ENCODE measurements around the gene ELMOD1. TPM values are rescaled to one million over a fixed set of nuclear protein-coding genes. Genes with fewer than 3 reads are reported as not detected.

Gene ELMOD1
- polyA plus RNA-seq, 1 donor: 3.5 TPM

DNA sequence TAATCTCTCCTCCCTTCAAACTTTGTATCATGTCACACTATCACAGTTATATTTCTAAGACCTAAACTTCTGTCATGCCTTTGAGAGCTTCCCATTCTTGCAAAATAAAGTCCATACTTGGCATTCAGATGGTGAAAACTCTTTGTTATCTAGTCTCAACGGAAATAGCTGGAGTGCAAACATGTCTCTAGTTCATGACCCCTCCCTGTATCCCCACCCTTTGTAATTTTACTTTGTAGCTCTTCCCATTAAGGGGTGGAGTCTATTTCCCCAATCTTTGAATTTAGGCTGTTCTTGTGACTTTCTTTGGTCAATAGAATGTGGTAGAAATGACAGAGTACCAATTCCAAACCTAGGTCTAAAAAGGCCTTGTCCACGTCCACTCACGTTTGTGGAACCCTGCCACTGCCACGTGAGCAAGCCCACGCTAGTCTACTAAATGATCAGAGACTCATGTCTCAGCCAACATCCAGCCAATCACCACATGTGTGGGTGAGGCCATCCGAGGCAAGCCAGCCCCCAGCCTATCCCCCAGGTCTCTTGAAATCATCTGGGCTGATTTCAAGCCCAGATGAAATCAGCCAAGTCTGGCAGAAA is 97.5 kb downstream of the ELMOD1 start:
- DNase-seq (ENCODE audit: low read depth): no peak

DNA sequence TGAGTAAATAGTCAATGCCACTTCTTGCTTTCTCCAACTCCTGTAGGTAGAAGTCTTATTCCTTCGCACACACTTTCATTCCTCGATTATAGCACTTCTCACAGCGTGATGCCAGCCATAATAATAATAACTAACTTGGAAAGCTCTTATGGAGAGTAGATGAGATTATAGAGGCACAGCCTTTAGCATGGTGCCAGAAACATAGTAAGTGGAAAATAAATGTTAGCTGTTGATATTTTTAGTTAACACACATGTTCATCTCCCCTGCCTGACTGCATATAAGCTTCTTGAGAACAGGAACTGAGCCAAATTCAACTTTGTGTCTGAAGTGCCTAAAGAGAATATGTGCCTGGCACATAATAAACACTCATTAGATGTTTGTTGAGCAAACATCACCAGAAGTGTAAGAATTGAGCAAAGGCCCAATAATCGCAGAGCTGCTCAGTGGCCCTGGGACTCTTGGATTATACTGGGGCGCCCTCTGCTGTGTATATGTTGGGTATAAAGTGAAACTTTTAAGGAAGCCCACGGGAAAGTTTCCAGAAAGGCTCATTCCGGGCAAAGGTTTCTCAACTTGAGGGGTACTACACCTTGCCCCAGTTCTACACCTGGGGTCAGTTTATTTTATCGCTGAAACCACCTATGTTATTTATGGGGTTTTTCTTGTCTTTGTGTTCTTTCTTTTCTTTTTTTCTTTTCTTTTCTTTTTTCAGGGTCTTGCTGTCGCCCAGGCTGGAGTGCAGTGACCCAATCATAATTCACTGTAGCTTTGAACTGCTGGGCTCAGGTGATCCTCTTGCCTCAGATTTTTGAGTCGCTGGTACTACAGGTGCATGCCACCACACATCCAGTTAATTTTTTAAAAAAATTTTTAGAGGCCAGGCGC is 98.6 kb downstream of the ELMOD1 start:
- DNase-seq (ENCODE audit: low read depth): no peak

DNA sequence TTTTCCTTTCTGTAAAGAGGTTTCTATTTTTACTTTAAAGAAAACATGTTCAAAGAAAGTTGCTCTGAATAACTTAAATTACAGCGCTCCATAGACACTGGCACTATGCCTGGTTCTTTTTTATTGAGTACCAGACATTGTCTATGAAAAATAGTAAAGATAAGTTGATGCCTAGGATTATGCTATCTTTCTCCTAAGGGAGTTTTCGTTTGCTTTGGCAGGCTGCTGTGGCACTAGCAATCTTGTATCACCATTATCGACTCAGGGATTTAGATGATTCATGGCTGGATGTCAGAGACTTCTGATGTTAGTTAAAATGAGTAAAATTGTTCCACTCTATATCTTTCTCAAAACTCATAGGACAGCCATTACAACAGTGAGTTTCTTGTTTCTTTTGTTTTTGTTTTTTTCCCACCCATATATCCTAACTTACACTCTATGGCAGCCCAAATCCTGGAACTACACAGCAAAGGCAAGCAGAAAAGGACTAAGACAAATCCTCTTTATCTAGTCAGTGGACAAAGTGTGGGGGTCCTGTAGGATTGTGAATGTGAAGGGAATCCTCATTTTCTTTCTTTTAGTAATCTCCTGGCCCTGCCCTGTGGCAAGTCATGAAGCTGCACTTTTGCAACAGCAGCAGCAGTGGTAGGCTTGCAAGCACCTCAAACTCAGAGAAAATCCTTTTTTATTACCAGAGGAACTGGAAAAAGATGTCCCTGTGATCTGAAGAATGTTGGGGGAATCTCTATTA is 100.2 kb downstream of the ELMOD1 start:
- no peak for DNase-seq (ENCODE audit: low read depth)

DNA sequence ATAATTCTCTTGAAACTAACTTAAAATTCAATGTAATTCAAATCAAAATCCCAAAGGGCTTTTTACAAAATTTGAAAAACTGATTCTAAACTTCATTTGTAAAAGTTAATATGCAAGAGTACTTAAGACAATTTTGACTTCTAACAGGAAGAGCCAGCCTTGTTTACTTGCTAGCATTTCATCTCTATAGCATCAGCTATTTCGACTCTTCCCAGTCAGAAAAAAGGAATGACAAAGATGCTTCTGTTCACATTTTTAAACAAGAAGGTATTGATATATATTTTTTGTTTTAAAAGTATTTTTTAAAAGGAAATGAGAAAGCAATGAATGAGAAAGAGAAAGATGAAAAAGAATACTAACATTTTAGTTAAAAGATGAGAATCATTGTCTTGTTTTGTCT is 104.5 kb downstream of the ELMOD1 start:
- no peak for DNase-seq (ENCODE audit: low read depth)

DNA sequence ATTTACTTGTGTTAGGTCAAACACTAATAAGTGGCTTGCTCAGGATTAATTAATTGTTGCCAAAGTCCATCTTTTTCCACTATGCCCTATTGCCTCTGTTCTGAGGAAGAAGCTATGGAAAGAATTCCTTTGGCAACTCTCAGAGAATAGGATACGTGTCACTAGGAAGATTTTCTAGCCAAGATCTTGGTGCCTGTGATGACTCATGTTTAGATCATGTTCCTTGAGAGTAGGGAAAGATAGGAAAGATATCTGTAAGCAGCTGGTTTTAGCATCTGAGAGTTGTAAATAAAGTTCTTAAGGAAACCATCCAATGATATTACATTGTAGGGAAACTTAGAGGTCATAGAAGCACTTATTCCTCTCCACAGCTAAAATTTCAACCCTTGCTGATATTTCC is 105.2 kb downstream of the ELMOD1 start:
- DNase-seq (ENCODE audit: low read depth): no peak

DNA sequence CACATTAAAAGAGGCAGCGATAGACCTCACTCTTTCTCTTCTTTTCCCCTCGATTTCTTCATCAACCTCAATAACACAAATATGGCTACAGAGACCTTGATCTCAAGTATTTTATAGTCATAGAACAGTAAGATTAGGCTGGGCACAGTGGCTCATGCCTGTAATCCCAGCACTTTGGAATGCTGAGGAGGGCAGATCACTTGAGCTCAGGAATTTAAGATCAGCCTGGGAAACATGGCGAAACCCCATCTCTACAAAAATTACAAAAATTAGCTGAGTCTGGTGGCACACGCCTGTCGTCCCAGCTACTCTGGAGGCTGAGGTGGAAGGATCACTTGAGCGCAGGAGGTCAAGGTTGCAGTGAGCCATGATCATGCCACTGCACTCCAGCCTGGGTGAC is 106.3 kb downstream of the ELMOD1 start:
- no peak for DNase-seq (ENCODE audit: low read depth)

DNA sequence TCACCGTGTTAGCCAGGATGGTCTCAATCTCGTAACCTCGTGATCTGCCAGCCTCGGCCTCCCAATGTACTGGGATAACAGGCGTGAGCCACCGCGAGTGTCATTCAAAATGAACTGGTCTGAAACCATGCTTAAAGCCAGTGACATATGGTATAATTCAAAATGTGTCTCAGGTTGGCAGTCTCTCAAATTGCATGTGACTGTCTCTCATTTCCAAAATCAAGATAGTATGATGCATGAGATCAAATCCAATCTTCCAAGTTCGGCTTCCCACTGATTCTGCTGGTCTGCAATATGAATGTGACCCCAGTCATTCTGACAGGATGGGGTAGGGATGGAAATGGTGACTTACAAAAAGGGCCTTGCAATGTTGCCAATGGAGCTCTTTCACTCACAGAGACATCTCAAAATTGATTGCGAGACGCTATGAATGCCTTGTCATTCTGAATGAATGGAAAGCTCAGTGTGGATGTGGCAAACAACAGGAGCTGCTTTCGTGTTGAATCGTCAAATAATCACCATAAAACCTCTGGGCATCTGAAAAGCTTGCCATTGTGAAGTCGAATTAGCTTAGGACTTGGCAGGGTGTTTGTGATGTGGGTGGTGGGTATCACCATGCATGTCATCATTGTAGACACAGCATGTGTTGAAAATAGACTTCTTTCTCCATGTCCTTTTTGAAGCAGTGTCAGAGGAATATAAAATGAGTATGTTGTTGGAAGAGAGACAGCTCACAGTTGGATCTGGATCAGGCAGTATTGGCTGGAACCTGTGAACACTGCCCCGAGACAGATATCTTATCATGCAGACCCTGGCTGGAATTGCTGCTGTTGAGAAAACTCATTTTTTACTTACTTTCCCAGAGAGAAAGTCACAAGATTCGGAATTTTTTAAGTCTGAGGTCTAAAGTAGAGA is 108.7 kb downstream of the ELMOD1 start:
- no peak for DNase-seq (ENCODE audit: low read depth)

DNA sequence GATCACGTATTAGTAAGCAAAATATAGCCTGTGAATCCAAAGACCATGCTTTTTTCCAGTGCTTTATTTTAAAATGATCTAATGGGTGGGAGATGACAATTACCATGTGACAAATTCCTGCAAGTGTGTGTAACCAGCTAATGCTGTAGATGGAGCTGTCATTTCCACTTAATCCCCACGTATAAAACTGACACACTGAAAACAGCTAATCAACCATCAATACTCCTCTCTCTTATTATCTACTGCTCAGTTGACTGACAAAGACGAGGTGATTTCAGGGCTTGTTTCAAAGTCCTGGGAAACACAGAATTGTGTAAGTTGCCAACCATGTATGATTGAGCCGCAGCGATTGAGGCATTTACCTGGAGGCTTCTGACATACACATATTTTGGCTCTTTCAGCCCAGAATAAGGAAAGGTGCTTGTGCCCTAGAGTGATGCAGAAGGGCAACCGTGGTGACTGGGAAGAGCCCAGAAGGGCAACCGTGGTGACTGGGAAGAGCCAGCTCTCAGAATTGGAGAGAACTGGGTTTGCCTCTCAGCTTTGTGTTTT is 111.2 kb downstream of the ELMOD1 start:
- no peak for DNase-seq (ENCODE audit: low read depth)

DNA sequence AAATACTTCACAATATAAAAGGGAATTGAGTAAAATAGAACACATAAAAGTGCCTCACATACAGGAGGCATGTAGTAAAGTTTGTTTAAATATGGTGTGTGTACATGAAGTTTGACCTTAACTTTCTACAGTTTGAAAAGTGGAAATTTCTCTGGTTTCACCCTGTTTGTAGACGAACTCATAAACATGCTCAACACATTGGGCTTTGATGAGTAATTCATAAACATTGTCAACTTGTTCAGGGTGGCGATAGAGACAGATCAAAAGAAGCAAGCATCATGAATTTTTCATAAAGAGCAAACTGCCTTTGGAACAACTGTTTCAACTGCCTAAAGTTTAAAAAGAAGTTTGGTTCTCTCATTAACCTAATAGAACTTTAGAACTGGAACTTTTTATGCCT is 111.8 kb downstream of the ELMOD1 start:
- DNase-seq (ENCODE audit: low read depth): no peak

DNA sequence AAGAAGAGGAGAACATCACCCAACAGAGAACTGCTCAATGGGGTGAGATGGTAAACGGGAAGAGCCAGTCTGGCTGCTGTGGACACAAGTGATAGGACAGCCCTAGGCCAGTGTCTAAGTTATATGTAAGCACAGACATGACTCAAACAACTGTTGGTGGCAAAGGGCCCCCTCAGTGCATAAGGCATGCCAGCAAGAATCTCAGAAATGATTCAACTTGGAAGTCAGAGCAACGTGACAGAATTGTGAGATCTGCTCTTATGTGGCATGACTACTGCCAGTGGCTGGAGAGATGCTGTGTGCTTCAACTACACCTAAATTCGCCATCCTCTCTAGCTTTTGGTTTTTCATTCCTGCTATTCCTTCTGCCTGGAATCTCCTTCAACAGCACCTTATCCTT is 113.5 kb downstream of the ELMOD1 start:
- no peak for DNase-seq (ENCODE audit: low read depth)

DNA sequence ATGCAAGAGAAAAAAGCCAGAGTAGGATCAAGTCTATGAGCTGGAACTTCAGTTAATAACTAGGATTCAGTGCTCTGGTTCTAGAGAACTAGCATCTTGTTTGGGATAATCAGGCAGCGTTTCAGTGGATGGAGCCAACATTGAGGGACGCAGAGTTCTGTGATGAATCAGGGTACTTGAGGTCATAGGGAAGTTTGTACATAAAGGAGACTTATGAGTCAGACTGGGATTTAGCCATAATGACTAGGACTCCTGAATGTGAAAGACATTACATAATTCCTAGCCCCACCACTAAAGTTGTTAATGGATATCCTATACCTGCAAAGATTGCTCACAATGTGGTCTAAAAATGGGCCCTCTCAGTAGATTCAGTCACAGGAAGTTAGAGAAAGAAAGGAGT is 114.1 kb downstream of the ELMOD1 start:
- no peak for DNase-seq (ENCODE audit: low read depth)

DNA sequence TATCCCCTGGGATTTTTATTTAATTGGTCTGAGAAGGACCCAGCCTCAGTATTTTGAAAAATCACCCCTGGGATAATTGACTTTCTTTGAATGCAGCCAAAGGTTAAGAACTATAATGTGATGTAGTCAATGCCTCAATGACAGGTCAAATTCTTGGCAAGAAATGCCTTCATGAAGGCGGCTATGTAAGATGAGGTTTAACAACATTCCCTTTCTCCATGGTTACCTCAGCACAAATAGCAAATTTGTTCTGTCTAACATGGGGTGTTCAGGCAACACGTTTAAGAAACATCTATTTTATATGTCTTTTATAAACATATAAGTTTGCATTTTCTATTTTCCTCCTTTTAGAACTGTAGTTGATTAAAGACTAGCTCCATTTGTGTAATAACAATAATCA is 115.6 kb downstream of the ELMOD1 start:
- no peak for DNase-seq (ENCODE audit: low read depth)

DNA sequence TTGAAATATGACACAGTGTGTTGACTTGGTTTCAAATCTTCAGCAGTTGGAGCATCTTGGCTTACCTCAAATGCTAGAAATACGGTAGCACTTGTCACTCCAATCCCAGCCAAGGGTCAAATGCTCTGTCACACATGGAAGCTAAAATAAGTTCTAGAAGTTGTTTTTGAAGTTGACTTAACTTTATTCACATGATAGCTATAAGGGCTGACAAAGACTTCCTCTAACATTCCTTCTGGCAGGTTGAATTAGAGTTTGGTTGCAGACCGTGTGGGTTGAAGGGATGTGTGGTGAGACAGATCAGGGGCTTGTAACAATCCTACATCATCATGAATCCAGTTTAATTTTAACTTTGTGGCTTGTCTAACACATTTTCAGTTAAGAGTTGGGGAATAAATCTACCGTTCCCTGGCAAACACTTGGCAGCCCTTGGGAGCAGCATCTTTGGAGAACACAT is 116.3 kb downstream of the ELMOD1 start:
- no peak for DNase-seq (ENCODE audit: low read depth)

DNA sequence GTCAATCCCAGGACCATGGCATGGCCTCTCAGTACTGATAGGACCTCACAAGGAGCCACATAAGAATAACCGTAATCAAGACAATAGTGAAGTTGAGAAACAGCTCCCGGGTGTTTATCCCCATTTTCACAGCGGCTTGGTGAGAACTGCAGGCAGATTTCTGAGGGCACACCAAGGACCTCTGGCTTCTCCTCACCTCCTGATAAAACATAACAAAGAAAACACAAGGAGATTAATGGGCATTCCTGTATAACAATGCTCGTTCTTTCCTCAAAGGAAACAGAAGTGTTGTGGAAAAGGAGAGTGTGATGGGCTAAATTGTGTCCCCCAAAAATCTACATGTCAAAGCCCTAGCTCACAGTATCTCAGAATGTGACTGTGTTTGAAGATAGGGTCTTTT is 116.9 kb downstream of the ELMOD1 start:
- DNase-seq (ENCODE audit: low read depth): no peak

DNA sequence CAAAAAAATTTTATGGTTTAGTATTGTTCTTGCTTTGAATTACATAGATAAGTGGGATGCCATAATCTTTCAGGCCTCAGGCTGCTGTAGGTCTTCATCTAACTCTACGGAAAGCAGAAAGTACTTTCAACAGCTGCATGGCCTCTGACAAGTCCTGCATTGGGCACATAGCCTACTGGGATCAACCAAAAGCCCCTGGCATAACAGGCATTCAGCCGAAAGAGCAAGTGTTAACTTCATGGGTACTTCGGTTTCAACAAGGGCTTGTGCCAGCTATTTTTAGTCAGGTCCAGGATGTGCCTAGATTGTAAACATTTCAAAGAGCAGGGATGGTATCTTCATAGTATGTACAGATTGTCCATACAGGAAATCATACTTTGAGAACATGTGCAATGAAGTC is 117.8 kb downstream of the ELMOD1 start:
- no peak for DNase-seq (ENCODE audit: low read depth)

DNA sequence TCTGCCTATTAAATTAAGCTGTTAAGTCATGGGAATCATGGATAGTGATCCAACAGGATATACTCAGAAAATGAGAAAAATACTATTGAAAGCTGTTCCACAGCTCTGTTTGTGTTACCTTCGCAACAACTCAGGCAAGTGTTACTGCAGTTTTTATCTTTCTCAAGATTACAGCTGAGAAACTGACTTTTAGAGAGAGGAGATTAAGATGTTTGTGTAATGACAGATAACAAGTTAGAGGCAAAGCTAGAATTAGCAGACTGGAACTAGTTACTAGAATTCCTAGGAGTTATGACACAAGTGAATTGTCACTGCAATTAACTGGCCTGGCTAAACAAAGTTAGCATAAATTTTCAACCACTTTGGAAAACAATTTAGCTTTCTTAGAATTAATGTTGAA is 119.4 kb downstream of the ELMOD1 start:
- no peak for DNase-seq (ENCODE audit: low read depth)

DNA sequence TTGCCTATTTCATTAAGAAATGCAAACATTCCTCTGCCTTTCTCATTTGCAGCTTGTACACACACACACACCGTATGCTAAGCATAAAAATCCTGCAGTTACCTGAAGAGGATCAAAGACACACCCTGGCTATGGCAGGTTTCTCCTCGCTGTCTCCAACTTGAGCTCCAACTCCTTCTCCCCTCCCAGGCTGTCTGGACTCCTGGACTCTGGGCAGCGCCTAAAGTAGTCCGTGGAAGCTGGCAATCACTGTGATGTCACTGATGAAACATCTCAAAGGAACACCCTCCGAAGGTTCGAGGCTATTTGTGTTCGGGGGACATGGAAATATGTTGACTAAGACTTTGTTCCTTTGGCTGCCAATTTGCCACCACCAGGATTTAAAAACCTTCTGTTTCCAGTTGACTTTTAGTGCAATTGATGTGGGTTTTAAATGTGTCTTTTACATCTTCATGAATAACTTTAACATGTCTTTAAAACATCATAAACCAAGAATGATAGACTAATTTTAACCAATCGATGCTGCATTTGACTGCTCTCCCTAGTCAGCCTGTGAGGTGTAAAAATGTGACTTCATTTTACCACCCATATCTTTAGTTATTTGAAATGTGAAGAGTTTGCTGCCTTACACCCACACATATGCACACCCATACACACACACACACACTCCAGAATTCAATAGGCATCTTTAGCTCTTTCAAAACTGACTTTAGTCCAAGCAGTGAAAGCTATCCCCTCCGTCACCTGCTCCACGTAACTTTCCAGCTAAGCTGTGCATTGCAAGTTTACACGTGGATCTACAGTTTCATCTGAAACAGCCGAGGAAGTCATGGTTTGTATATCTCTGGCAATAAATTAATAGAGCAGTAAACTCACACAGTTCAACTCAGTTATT is 121.2 kb downstream of the ELMOD1 start, which contains the start of gene SLN:
Gene SLN (minus strand): TSS at position 196 of the 895 bp plus-strand sequence.
- no peak for DNase-seq (ENCODE audit: low read depth)

DNA sequence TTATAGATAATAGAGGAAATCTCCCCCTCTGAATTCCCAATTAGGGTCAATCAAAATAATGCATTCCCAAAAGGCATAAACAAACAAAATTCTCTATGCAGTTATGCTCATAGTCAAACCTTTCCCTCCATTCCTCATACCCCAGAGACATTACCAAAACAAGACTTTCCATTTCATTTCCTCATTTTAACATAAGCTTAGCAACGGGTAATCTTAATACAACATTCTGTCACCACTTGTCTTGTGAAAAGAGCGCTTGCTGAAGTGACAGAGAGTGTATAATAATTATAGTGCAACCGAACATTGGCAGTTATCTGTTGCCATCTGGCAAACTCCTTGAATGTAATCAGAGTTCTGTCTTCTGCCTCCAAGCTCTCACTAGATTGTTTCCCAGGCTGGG is 122.1 kb downstream of the ELMOD1 start:
- DNase-seq (ENCODE audit: low read depth): no peak
